ENCODE measurements around the gene LRRC32.

- no peak for TF ChIP-seq ARNTL (CRISPR knock-in tag; IDR thresholded peaks at IDR 0.05; ENCODE audit: borderline replicate concordance, low read depth)
- TF ChIP-seq RARB (CRISPR knock-in tag; IDR thresholded peaks at IDR 0.05): no peak
- TF ChIP-seq ZFP3 (CRISPR knock-in tag; IDR thresholded peaks at IDR 0.05): no peak
- TF ChIP-seq PPARA (CRISPR knock-in tag; IDR thresholded peaks at IDR 0.05; ENCODE audit: borderline replicate concordance): no peak
- TF ChIP-seq ZNF565 (CRISPR knock-in tag; conservative IDR thresholded peaks at IDR 0.05; ENCODE audit: low read depth): no peak
- no peak for TF ChIP-seq PATZ1 (CRISPR knock-in tag; IDR thresholded peaks at IDR 0.05; ENCODE audit: borderline replicate concordance)
- no peak for TF ChIP-seq CSRNP3 (CRISPR knock-in tag; IDR thresholded peaks at IDR 0.05)
- TF ChIP-seq ZFP30 (CRISPR knock-in tag; IDR thresholded peaks at IDR 0.05): no peak
- TF ChIP-seq SNAI2 (CRISPR knock-in tag; IDR thresholded peaks at IDR 0.05): no peak
Observed at GRCh38 chr11:76713499-76713898, 43.0 kb upstream of the LRRC32 start.

Measured in SK-N-SH treated with all-trans-retinoic acid at 6 μM for 48 hours (cell line).